ENCODE measurements around the gene MAPK8. TPM values are rescaled to one million over a fixed set of nuclear protein-coding genes. Genes with fewer than 3 reads are reported as not detected.

Gene MAPK8
- total and polyA plus RNA-seq, 12 donors = 7.6 to 103 (median 31.9) TPM

DNA sequence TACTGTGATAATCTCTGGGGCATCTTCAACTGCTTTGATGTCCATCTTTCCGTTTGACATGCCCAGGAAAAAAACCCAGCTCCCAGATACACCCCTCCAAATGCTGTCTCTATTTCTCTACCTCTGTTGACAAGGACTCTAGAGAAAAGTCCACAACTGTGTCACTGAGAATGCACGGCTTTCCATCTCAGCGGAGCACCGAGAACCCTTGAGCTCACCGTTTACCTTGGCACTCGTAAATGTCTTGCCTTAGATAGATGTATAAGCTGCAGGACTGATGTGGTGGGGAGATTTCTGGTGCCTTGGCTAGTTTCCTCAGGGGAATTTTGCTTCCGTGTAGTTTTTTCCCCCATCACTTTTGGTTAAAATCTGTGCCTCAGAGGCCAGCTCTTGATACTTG lies 7.4 kb upstream of the MAPK8 start:
- intact Hi-C loops (cut with DNase I) = no loop called here
- WGBS, 4 donors = 82 to 85% (median 84%) methylated on average over 6 to 7 of the region's 7 CpGs
- no peak overlapping the region for H3K4me3 ChIP-seq
- no peaks in the 10 kb centered on the region for H3K4me1 ChIP-seq (replicated peaks in 1 of 2)
- no peak for DNase-seq
- TF ChIP-seq POLR2A (IDR thresholded peaks at IDR 0.05) = no peak
- TF ChIP-seq, protein P1, sequence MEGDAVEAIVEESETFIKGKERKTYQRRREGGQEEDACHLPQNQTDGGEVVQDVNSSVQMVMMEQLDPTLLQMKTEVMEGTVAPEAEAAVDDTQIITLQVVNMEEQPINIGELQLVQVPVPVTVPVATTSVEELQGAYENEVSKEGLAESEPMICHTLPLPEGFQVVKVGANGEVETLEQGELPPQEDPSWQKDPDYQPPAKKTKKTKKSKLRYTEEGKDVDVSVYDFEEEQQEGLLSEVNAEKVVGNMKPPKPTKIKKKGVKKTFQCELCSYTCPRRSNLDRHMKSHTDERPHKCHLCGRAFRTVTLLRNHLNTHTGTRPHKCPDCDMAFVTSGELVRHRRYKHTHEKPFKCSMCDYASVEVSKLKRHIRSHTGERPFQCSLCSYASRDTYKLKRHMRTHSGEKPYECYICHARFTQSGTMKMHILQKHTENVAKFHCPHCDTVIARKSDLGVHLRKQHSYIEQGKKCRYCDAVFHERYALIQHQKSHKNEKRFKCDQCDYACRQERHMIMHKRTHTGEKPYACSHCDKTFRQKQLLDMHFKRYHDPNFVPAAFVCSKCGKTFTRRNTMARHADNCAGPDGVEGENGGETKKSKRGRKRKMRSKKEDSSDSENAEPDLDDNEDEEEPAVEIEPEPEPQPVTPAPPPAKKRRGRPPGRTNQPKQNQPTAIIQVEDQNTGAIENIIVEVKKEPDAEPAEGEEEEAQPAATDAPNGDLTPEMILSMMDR (IDR thresholded peaks at IDR 0.05) = no peak
- no peaks in the 10 kb centered on the region for H3K36me3 ChIP-seq (replicated peaks in 1 of 2)
- H3K9me3 ChIP-seq (replicated peaks in 1 of 3) = no peaks in the 10 kb centered on the region
- no peak overlapping the region for H3K27ac ChIP-seq
- H3K27me3 ChIP-seq = no peaks in the 10 kb centered on the region

DNA sequence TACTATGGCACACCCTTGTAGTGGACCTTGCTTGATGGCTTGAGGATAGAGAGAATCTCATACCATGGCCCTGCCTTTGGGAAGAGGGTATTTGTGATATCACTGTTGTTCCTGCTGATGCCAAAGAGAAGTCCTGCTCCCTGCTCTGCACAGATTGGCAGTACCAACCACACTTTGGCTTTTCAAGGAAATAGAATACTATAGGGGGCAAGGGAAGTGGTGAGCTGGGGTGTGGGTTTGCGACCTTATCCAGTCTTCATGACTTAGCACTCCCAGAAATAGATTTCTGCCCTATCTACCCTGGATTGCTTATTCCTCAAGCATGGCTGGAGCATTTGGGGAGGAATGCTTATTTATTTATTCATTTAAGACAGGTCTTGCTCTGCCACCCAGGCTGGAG lies 6.8 kb upstream of the MAPK8 start:
- 0 to 64% (median 45%) methylated on average over 1 of the region's 1 CpG; no CpG with 5 or more reads in 1 of the 4 donors for WGBS, 4 donors
- Histone ChIP-seq H3K9me3 (replicated peaks in 1 of 3) (no peaks in the 10 kb centered on the region), H3K36me3 (replicated peaks in 1 of 2) (no peaks in the 10 kb centered on the region), H3K4me3 (no peak overlapping the region), H3K27ac (no peak overlapping the region), H3K27me3 (no peaks in the 10 kb centered on the region), H3K4me1 (replicated peaks in 1 of 2) (no peaks in the 10 kb centered on the region)
- intact Hi-C loops (cut with DNase I) = no loop called here
- TF ChIP-seq POLR2A (IDR thresholded peaks at IDR 0.05) = no peak
- TF ChIP-seq, protein P1 (IDR thresholded peaks at IDR 0.05) = no peak
- DNase-seq = no peak

DNA sequence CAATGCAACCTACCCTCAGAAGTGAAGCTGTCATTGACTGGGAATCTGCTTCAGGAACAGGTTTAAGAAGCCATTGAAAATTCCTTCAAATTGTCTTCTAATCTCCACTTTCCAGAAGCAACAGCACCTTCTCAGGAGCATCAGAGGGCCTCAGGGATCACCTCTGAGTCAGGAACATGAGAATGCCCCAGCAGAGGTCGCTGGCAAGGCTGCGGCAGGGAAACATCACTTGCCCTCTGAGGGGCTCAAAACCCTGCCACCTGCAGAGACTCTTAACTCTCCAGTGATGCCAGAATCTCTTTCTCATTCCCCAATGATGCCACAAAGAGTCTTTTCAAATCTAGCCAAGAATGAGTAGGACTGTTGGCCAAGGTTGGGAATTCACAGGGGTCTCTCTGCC lies 5.9 kb upstream of the MAPK8 start:
- Histone ChIP-seq H3K36me3 (replicated peaks in 1 of 2) (no peaks in the 10 kb centered on the region), H3K27me3 (no peaks in the 10 kb centered on the region), H3K9me3 (replicated peaks in 1 of 3) (no peaks in the 10 kb centered on the region), H3K4me3 (no peak overlapping the region), H3K27ac (no peak overlapping the region), H3K4me1 (replicated peaks in 1 of 2) (no peaks in the 10 kb centered on the region)
- TF ChIP-seq, protein P1 (IDR thresholded peaks at IDR 0.05) = no peak
- no peak for TF ChIP-seq POLR2A (IDR thresholded peaks at IDR 0.05)
- WGBS, 4 donors = 81 to 94% (median 84%) methylated on average over 2 of the region's 2 CpGs
- intact Hi-C loops (cut with DNase I) = no loop called here
- no peak for DNase-seq

DNA sequence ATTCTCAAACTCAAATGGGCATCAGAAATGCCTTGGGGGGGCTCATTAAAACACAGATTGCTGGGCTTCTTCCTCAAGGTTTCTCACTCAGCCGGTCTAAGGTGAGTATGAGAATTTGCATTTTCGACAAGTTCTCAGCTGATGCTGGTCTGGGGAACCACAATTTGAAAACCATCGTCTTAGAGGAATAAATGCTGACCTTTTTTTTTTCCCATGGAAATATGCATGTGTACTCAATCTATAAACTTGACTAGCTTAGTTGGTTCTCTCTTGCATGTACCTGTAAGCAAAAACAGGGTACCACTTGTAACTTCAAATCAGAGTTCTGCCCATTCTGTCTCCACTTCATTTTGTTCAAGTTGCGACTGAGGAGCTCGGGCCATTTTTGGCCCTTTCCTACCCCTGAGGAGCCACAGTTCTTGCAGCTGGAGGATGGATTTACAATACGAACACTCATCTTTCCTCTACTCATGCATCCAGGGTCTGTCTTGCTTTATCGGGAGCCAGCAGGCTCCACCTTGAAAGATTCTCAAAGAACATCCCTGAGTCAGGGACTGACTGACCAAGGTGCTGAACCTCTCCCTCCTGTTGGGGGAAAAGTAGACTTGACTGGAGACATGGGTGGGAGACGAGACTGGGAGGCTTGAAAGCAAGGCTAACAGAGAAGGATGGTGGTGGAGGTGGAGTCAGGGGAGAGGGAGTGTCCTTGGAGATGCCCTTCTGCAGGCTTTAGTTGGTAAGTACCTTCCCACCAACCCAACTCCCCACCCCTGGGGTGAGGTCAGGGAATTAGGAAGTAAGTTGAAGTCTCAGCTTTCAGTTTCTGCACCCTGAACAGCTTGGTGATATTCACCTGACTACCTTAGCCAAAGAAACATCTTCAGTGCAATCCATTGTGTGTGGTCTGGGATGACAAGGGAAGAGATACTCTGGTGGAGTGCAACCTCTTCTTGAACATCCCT lies 3.7 kb upstream of the MAPK8 start:
- WGBS, 4 donors = 86 to 88% (median 87%) methylated on average over 8 of the region's 8 CpGs
- no peak overlapping the region for H3K4me3 ChIP-seq
- no peaks in the 10 kb centered on the region for H3K27me3 ChIP-seq
- DNase-seq = no peak
- no peak for TF ChIP-seq POLR2A (IDR thresholded peaks at IDR 0.05)
- TF ChIP-seq, protein P1 (IDR thresholded peaks at IDR 0.05) = no peak
- intact Hi-C loops (cut with DNase I) = no loop called here
- H3K9me3 ChIP-seq (replicated peaks in 1 of 3) = no peaks in the 10 kb centered on the region
- no peaks in the 10 kb centered on the region for H3K36me3 ChIP-seq (replicated peaks in 1 of 2)
- H3K27ac ChIP-seq = no peak overlapping the region
- H3K4me1 ChIP-seq (replicated peaks in 1 of 2) = peaks cover 4 to 10% of the 10 kb centered on the region in 2 donors
